Mesothelial cell of epicardium (in vitro differentiated cells): ENCODE results near the gene EID2. TPM values are rescaled to one million over a fixed set of nuclear protein-coding genes. Genes with fewer than 3 reads are reported as not detected.

Experiments
- DNase-seq, 2 experiments: peaks; one replicate each; pipeline ENCODE4 v3.0.0; 2021; ENCODE audit warnings: low spot score in 2 of 2; ENCODE audit not compliant: unreplicated experiment in 2 of 2
- H3K27ac Mint-ChIP-seq: 2 replicates; pipeline ENCODE4 v1.8.0; 2021; ENCODE audit warnings: mixed read lengths
- H3K27me3 Mint-ChIP-seq: 2 replicates; pipeline ENCODE4 v1.8.0; 2021; ENCODE audit warnings: low read depth, mixed read lengths
- H3K36me3 Mint-ChIP-seq: 2 replicates; pipeline ENCODE4 v1.8.0; 2021; ENCODE audit warnings: mixed read lengths
- H3K4me1 Mint-ChIP-seq: 2 replicates; pipeline ENCODE4 v1.8.0; 2021; ENCODE audit warnings: mixed read lengths
- H3K4me3 Mint-ChIP-seq: 2 replicates; pipeline ENCODE4 v1.8.0; 2021; ENCODE audit warnings: mild to moderate bottlenecking, moderate library complexity, mixed read lengths
- H3K9me3 Mint-ChIP-seq: 2 replicates; pipeline ENCODE4 v1.8.0; 2021; ENCODE audit warnings: mixed read lengths
- total RNA-seq: library from RNA; stranded (reverse); gene quantifications from 3 replicates; pipeline ENCODE4 v1.2.1, GENCODE V29; 2021
- TF ChIP-seq, protein P1 (sequence below): fragments of 200-600 bp; sonication (generic); IDR thresholded peaks from one replicate; pipeline ENCODE4 v1.5.0; 2021; ENCODE audit warnings: antibody characterized with exemption; ENCODE audit not compliant: unreplicated experiment

EID2 gene
- total RNA-seq, 1 donor from 2014 or later: 19.7 TPM

DNA sequence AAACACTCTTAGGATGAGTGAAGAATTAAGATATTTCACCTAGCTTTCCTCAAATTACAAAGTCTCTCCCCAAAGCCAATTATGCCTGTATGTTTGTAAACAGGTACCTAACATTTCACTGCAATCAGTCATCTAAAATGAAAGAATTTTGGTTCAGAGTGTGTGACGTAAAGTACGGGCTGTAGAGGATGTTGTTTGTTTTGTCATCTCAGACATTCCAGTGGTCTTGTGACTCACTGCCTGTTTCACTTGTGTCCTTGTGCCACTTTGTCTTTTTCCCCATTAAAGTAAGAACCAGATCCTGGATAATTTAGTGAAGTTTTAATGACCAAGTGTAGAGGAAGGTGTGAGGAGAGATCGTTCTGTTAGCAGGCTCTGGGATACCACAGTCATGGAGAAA lies 28.6 kb upstream of the EID2 start:
- DNase-seq: no peak
- peaks cover 9% of the 10 kb centered on the region for H3K27me3 Mint-ChIP-seq
- no peaks in the 10 kb centered on the region for H3K4me1 Mint-ChIP-seq
- no peaks in the 10 kb centered on the region for H3K36me3 Mint-ChIP-seq
- H3K4me3 Mint-ChIP-seq: no peak overlapping the region
- H3K27ac Mint-ChIP-seq: no peak overlapping the region
- peaks cover 11% of the 10 kb centered on the region for H3K9me3 Mint-ChIP-seq
- TF ChIP-seq, protein P1, sequence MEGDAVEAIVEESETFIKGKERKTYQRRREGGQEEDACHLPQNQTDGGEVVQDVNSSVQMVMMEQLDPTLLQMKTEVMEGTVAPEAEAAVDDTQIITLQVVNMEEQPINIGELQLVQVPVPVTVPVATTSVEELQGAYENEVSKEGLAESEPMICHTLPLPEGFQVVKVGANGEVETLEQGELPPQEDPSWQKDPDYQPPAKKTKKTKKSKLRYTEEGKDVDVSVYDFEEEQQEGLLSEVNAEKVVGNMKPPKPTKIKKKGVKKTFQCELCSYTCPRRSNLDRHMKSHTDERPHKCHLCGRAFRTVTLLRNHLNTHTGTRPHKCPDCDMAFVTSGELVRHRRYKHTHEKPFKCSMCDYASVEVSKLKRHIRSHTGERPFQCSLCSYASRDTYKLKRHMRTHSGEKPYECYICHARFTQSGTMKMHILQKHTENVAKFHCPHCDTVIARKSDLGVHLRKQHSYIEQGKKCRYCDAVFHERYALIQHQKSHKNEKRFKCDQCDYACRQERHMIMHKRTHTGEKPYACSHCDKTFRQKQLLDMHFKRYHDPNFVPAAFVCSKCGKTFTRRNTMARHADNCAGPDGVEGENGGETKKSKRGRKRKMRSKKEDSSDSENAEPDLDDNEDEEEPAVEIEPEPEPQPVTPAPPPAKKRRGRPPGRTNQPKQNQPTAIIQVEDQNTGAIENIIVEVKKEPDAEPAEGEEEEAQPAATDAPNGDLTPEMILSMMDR: no peak

DNA sequence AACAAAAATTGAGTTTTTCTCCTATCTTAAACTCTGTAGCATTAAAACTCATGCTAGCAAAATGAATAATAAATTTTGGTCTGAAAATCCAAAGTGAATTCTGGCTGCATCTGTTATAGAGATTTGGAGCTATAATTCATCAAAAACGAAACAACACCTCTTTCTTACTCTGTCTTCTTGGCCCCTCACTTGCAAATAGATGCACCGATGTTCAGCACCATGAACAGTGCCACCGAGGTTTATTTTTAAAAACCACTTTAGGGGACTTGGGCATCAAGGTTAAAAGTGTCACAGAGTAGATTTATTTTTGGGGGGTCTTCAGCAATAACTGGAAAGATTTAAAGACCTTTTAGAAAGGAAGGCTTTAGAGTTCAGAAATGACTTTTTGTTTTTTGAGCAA lies 26.1 kb upstream of the EID2 start:
- DNase-seq: no peak
- no peak overlapping the region for H3K4me3 Mint-ChIP-seq
- no peaks in the 10 kb centered on the region for H3K4me1 Mint-ChIP-seq
- no peaks in the 10 kb centered on the region for H3K9me3 Mint-ChIP-seq
- no peak overlapping the region for H3K27ac Mint-ChIP-seq
- TF ChIP-seq, protein P1: no peak
- no peaks in the 10 kb centered on the region for H3K36me3 Mint-ChIP-seq
- H3K27me3 Mint-ChIP-seq: peaks cover 18% of the 10 kb centered on the region

DNA sequence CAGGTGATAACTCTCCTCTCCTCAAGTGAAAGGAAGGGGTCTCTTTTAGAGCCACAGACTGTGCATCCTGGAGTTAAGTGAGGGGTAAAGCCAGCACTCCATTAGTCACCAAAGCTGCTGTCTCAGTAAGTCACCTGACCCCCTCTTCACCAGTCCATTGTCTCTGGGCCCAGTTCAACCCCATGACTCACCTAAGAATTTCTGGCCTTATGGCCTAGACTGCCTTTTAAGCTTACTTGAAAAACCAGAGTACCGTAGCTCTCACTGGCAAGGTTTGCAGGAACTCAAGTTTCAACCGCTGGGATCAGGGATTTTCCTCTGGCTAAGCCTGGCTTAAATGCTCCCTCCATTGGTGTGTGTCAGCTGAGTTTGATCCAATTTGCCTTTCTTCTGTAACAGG lies 23.4 kb upstream of the EID2 start:
- H3K27ac Mint-ChIP-seq: no peak overlapping the region
- no peaks in the 10 kb centered on the region for H3K9me3 Mint-ChIP-seq
- TF ChIP-seq, protein P1: no peak
- H3K4me3 Mint-ChIP-seq: no peak overlapping the region
- H3K4me1 Mint-ChIP-seq: peaks cover 3% of the 10 kb centered on the region
- H3K36me3 Mint-ChIP-seq: no peaks in the 10 kb centered on the region
- peaks cover 16% of the 10 kb centered on the region for H3K27me3 Mint-ChIP-seq
- no peak for DNase-seq

DNA sequence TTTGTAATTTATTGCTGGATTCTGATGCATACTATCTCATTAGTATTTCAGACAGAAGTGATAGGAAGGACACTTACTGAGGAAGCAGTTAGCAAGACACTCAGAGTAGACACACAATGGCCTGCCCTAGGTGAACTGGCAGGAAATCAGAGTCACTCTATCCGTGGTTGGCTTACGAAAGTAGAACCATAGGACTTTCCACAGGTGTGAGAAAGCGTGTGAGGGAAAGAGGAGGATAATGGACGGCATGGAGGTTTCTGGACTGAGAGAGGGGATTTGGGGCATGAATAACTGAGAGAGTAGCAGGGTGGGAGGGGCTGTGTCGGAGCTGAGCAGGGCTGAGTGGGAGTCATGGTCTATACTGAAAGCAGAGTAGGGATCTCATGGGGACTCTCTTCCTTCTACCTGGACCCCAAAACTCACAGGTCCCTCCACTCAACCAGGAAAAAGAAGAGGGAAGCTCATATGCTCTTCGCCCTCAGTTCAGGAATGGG lies 18.7 kb upstream of the EID2 start:
- peaks cover 27% of the 10 kb centered on the region for H3K27me3 Mint-ChIP-seq
- no peak for DNase-seq
- H3K4me1 Mint-ChIP-seq: peaks cover 10% of the 10 kb centered on the region
- H3K36me3 Mint-ChIP-seq: no peaks in the 10 kb centered on the region
- TF ChIP-seq, protein P1: no peak
- H3K27ac Mint-ChIP-seq: no peak overlapping the region
- no peak overlapping the region for H3K4me3 Mint-ChIP-seq
- H3K9me3 Mint-ChIP-seq: no peaks in the 10 kb centered on the region

DNA sequence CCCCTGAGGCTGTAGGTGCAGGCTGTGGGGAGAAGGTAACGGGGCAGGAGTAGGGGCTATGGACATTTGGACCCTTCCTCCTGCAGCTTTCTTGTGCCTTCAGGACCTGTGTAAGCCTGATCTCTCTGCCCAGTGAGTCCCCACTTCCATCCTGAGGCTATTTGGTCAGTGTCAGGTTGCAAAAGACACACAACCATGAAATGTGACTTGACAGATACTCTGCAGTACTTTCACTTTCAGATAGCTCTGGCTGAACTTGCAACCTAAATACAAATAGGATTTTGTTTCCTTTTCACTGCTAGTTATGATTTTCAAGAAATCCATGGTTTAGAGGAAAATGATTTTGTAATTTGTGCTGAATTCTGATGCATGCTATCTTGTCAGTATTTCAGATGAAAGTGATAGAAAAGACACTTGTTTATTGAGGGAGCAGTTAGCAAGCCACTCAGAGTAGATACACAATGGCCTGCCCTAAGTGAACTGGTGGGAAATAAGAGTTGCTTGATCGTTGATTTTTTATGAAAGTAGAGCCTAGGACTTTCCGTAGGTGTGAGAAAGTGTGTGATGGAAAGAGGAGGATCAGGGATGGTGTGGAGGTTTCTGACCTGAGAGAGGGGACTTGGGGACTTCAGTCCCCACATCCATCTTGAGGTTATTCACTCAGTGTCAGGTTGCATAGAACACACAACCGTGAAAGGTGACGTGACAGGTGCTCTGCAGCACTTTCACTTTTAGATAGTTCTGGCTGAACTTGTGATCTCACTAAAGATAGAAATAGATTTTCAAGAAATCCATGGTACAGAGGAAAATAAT lies 18.1 kb upstream of the EID2 start:
- no peak overlapping the region for H3K27ac Mint-ChIP-seq
- peaks cover 10% of the 10 kb centered on the region for H3K4me1 Mint-ChIP-seq
- no peaks in the 10 kb centered on the region for H3K36me3 Mint-ChIP-seq
- peaks cover 31% of the 10 kb centered on the region for H3K27me3 Mint-ChIP-seq
- TF ChIP-seq, protein P1: no peak
- H3K4me3 Mint-ChIP-seq: no peak overlapping the region
- no peak for DNase-seq
- H3K9me3 Mint-ChIP-seq: no peaks in the 10 kb centered on the region
